ENCODE measurements around the gene DCDC1.

The DCDC1 gene

GRCh38 chr11:31110830-31111229, 258.7 kb downstream of the DCDC1 start:
- no peaks in the 10 kb centered on the region for H3K27me3 ChIP-seq
- intact Hi-C loops (cut with DNase I; ENCODE audit: low total_unique reads), result no loop called here
- H3K36me3 ChIP-seq, result no peaks in the 10 kb centered on the region
- DNase-seq, result no peak
- no peak for TF ChIP-seq CTCF (IDR thresholded peaks at IDR 0.05)
- H3K4me1 ChIP-seq, result no peaks in the 10 kb centered on the region
- H3K9me3 ChIP-seq, result no peaks in the 10 kb centered on the region
- no peak overlapping the region for H3K4me3 ChIP-seq
- H3K27ac ChIP-seq, result no peak overlapping the region

GRCh38 chr11:31109446-31109845, 260.1 kb downstream of the DCDC1 start:
- Histone ChIP-seq H3K4me1 (no peaks in the 10 kb centered on the region), H3K27me3 (no peaks in the 10 kb centered on the region), H3K9me3 (no peaks in the 10 kb centered on the region), H3K4me3 (no peak overlapping the region), H3K36me3 (no peaks in the 10 kb centered on the region), H3K27ac (no peak overlapping the region)
- no peak for DNase-seq
- TF ChIP-seq CTCF (IDR thresholded peaks at IDR 0.05), result no peak
- intact Hi-C loops (cut with DNase I; ENCODE audit: low total_unique reads), result no loop called here

GRCh38 chr11:31107649-31108048, 261.9 kb downstream of the DCDC1 start:
- TF ChIP-seq CTCF (IDR thresholded peaks at IDR 0.05), result no peak
- no peaks in the 10 kb centered on the region for H3K9me3 ChIP-seq
- H3K4me3 ChIP-seq, result no peak overlapping the region
- H3K4me1 ChIP-seq, result no peaks in the 10 kb centered on the region
- H3K27me3 ChIP-seq, result no peaks in the 10 kb centered on the region
- no peaks in the 10 kb centered on the region for H3K36me3 ChIP-seq
- intact Hi-C loops (cut with DNase I; ENCODE audit: low total_unique reads), result no loop called here
- no peak overlapping the region for H3K27ac ChIP-seq
- DNase-seq, result no peak

- Histone ChIP-seq H3K4me1 (no peaks in the 10 kb centered on the region), H3K36me3 (no peaks in the 10 kb centered on the region), H3K27ac (no peak overlapping the region), H3K27me3 (no peaks in the 10 kb centered on the region), H3K4me3 (no peak overlapping the region), H3K9me3 (no peaks in the 10 kb centered on the region)
- intact Hi-C loops (cut with DNase I; ENCODE audit: low total_unique reads), result no loop called here
- DNase-seq, result peak in 1 of 2 donors; percentile 43
- peak; percentile 32 to 37 for TF ChIP-seq CTCF (IDR thresholded peaks at IDR 0.05)
Observed at GRCh38 chr11:31106968-31107576, 262.5 kb downstream of the DCDC1 start.

- DNase-seq, result no peak
- Histone ChIP-seq H3K9me3 (no peaks in the 10 kb centered on the region), H3K27ac (no peak overlapping the region), H3K36me3 (no peaks in the 10 kb centered on the region), H3K4me1 (no peaks in the 10 kb centered on the region), H3K4me3 (no peak overlapping the region), H3K27me3 (no peaks in the 10 kb centered on the region)
- intact Hi-C loops (cut with DNase I; ENCODE audit: low total_unique reads), result no loop called here
- no peak for TF ChIP-seq CTCF (IDR thresholded peaks at IDR 0.05)
Observed at GRCh38 chr11:31106326-31106725, 263.2 kb downstream of the DCDC1 start.

GRCh38 chr11:31102875-31103274, 266.7 kb downstream of the DCDC1 start:
- no peak for TF ChIP-seq CTCF (IDR thresholded peaks at IDR 0.05)
- intact Hi-C loops (cut with DNase I; ENCODE audit: low total_unique reads), result no loop called here

More at GRCh38 chr11:31102875-31103274, 266.7 kb downstream of the DCDC1 start:
- H3K4me1 ChIP-seq, result no peaks in the 10 kb centered on the region
- H3K4me3 ChIP-seq, result no peak overlapping the region
- no peaks in the 10 kb centered on the region for H3K9me3 ChIP-seq
- no peak overlapping the region for H3K27ac ChIP-seq
- H3K27me3 ChIP-seq, result no peaks in the 10 kb centered on the region
- no peak for DNase-seq
- no peaks in the 10 kb centered on the region for H3K36me3 ChIP-seq

All from tibial artery (tissue), 4 donors.